Measurements from ENCODE around the gene SHANK3. TPM values are rescaled to one million over a fixed set of nuclear protein-coding genes. Genes with fewer than 3 reads are reported as not detected.
A peak's percentile ranks its signal among the peaks of the same experiment; 100 is the strongest.

SHANK3 gene
- total and polyA plus RNA-seq, 7 donors, result 4.2 to 16.3 (median 9.3) TPM

- peaks cover 0 to 8% (median 0%) of the 10 kb centered on the region in 3 donors for H3K27me3 ChIP-seq (ENCODE audit: insufficient read depth in 3 of 3, low read length in 2 of 3)
- intact Hi-C loops (cut with DNase I), result no loop called here
- 78 to 86% (median 85%) methylated on average over 17 to 18 of the region's 18 CpGs for WGBS, 3 donors
- TF ChIP-seq, protein P1, sequence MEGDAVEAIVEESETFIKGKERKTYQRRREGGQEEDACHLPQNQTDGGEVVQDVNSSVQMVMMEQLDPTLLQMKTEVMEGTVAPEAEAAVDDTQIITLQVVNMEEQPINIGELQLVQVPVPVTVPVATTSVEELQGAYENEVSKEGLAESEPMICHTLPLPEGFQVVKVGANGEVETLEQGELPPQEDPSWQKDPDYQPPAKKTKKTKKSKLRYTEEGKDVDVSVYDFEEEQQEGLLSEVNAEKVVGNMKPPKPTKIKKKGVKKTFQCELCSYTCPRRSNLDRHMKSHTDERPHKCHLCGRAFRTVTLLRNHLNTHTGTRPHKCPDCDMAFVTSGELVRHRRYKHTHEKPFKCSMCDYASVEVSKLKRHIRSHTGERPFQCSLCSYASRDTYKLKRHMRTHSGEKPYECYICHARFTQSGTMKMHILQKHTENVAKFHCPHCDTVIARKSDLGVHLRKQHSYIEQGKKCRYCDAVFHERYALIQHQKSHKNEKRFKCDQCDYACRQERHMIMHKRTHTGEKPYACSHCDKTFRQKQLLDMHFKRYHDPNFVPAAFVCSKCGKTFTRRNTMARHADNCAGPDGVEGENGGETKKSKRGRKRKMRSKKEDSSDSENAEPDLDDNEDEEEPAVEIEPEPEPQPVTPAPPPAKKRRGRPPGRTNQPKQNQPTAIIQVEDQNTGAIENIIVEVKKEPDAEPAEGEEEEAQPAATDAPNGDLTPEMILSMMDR (IDR thresholded peaks at IDR 0.05), result no peak
- ATAC-seq (no peak), DNase-seq (peak; percentile 8 to 21)
- no peaks in the 10 kb centered on the region for H3K9me3 ChIP-seq
- peaks cover 5% of the 10 kb centered on the region for H3K4me1 ChIP-seq
- no peak overlapping the region for H3K27ac ChIP-seq
- peaks cover 0 to 5% of the 10 kb centered on the region in 2 donors for H3K36me3 ChIP-seq (ENCODE audit: insufficient read depth in 1 of 2, low read depth in 1 of 2)
- no peak overlapping the region for H3K4me3 ChIP-seq
These were observed 23.0 kb downstream of the SHANK3 start for GRCh38 chr22:50695421-50696250.

DNA sequence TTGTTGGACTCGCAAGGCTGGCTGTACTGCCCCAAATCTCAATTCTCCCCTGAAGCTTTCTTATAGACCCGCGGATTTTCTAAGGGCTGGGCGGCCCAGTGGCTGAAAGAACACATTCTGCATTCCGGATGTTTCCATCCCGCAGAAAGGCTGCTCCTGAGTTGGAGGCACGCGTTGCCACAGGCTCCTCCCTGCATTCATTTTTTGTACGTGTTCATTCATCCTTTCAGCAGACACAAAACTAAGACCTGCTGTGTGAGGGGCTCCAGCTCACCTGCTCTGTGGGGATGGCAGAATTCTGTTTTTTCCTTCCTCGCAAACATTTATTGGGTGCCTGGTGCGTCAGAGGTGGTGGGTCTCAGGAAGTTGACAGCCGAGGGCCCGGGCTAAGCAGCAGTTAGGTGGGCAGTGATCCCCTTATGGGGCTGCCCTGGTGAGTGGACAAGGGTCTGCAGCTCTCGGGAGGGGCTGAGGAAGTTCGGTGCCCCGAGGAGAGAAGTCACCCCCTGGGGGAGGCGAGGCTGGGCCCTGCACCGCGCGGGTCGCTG is 23.7 kb downstream of the SHANK3 start:
- 41 to 53% (median 44%) methylated on average over 17 to 21 of the region's 21 CpGs for WGBS, 3 donors
- Histone ChIP-seq H3K4me1 (peaks cover 5% of the 10 kb centered on the region), H3K27ac (no peak overlapping the region), H3K9me3 (no peaks in the 10 kb centered on the region), H3K4me3 (no peak overlapping the region), H3K36me3 (ENCODE audit: insufficient read depth in 1 of 2, low read depth in 1 of 2) (peaks cover 0 to 5% of the 10 kb centered on the region in 2 donors), H3K27me3 (ENCODE audit: insufficient read depth in 3 of 3, low read length in 2 of 3) (peaks cover 0 to 7% (median 0%) of the 10 kb centered on the region in 3 donors)
- DNase-seq (peak in 1 of 2 donors; percentile 4), ATAC-seq (peak in 2 of 4 donors; percentile 47 to 61)
- TF ChIP-seq, protein P1 (IDR thresholded peaks at IDR 0.05), result no peak
- intact Hi-C loops (cut with DNase I), result no loop called here

- intact Hi-C loops (cut with DNase I), result no loop called here
- Histone ChIP-seq H3K4me3 (peak overlapping the region; percentile 58), H3K9me3 (no peaks in the 10 kb centered on the region), H3K27ac (no peak overlapping the region), H3K27me3 (ENCODE audit: insufficient read depth in 3 of 3, low read length in 2 of 3) (peaks cover 0 to 6% (median 0%) of the 10 kb centered on the region in 3 donors), H3K4me1 (peaks cover 5% of the 10 kb centered on the region), H3K36me3 (ENCODE audit: insufficient read depth in 1 of 2, low read depth in 1 of 2) (peaks cover 0 to 5% of the 10 kb centered on the region in 2 donors)
- 10 to 21% (median 16%) methylated on average over 19 to 53 of the region's 58 CpGs for WGBS, 3 donors
- TF ChIP-seq, protein P1 (IDR thresholded peaks at IDR 0.05), result peak; percentile 34
- DNase-seq, result peak; percentile 23 to 50
- ATAC-seq, result peak; percentile 34 to 66 (median 58)
These were observed 24.4 kb downstream of the SHANK3 start for GRCh38 chr22:50696799-50697561.

GRCh38 chr22:50697667-50698506 is 25.3 kb downstream of the SHANK3 start:
- DNase-seq (peak; percentile 19 to 41), ATAC-seq (no peak)
- no peak overlapping the region for H3K27ac ChIP-seq
- TF ChIP-seq, protein P1 (IDR thresholded peaks at IDR 0.05), result no peak
- peak overlapping the region; percentile 52 for H3K4me3 ChIP-seq
- peaks cover 5% of the 10 kb centered on the region for H3K4me1 ChIP-seq
- peaks cover 0 to 5% of the 10 kb centered on the region in 2 donors for H3K36me3 ChIP-seq (ENCODE audit: insufficient read depth in 1 of 2, low read depth in 1 of 2)
- H3K9me3 ChIP-seq, result no peaks in the 10 kb centered on the region
- intact Hi-C loops (cut with DNase I), result no loop called here
- peaks cover 0 to 6% (median 0%) of the 10 kb centered on the region in 3 donors for H3K27me3 ChIP-seq (ENCODE audit: insufficient read depth in 3 of 3, low read length in 2 of 3)
- WGBS, 3 donors, result 16 to 44% (median 20%) methylated on average over 30 to 54 of the region's 54 CpGs

Data from psoas muscle (tissue), 8 donors.